K562 (cell line): ENCODE data around the gene FAM43B. TPM values are rescaled to one million over a fixed set of nuclear protein-coding genes. Genes with fewer than 3 reads are reported as not detected.

ENCODE experiments used
- BMI1 ChIP-seq: fragments of 150-350 bp; IDR thresholded peaks from 2 replicates; pipeline ENCODE4 v1.6.1; 2014; ENCODE audit warnings: low read length
- CBFA2T3 ChIP-seq: fragments of 450-650 bp; IDR thresholded peaks from 2 replicates; pipeline ENCODE4 v1.6.1; 2017
- CEBPG ChIP-seq, 3 experiments: fragments of 200-800 bp in 1 of 3; sonication (Bioruptor generic) in 1 of 3; sonication (generic) in 1 of 3; formaldehyde crosslinking in 1 of 3; IDR thresholded peaks in 2 of 3; conservative IDR thresholded peaks in 1 of 3; 2 replicates each; pipeline versions ENCODE4 v1.6.1 to v1.8.0; 2016 to 2022; ENCODE audit warnings: missing compliant biosample characterization in 2 of 3, missing genetic modification characterization in 2 of 3, mild to moderate bottlenecking in 1 of 3, missing genetic modification reagents in 1 of 3
- CREB3 ChIP-seq: fragments of 450-650 bp; conservative IDR thresholded peaks from 2 replicates; pipeline ENCODE4 v1.6.1; 2016; ENCODE audit warnings: missing genetic modification characterization, low read depth, mild to moderate bottlenecking, missing compliant biosample characterization, moderate library complexity
- E2F6 ChIP-seq, 2 experiments: IDR thresholded peaks; 2 replicates each; pipeline ENCODE4 v1.6.1; 2011; ENCODE audit warnings: borderline replicate concordance in 1 of 2, control low read depth in 1 of 2, low read depth in 1 of 2, low read length in 1 of 2, mild to moderate bottlenecking in 1 of 2, mixed read lengths in 1 of 2, moderate library complexity in 1 of 2; ENCODE audit not compliant: insufficient read depth in 1 of 2, insufficient read length in 1 of 2, poor library complexity in 1 of 2, severe bottlenecking in 1 of 2; ENCODE audit errors: extremely low read depth in 1 of 2
- FOXJ3 ChIP-seq: sonication (generic); formaldehyde crosslinking; IDR thresholded peaks from 2 replicates; pipeline ENCODE4 v1.4.0; 2020; ENCODE audit warnings: mild to moderate bottlenecking, missing genetic modification reagents
- FOXP1 ChIP-seq: sonication (generic); formaldehyde crosslinking; IDR thresholded peaks from 2 replicates; pipeline ENCODE4 v1.8.0; 2022; ENCODE audit warnings: mild to moderate bottlenecking, missing genetic modification reagents
- HMG20B ChIP-seq: fragments of 250-450 bp; sonication (Bioruptor Pico); IDR thresholded peaks from 2 replicates; pipeline ENCODE4 v1.5.0; 2021; ENCODE audit warnings: mild to moderate bottlenecking
- HMGN3 ChIP-seq: IDR thresholded peaks from 2 replicates; pipeline ENCODE4 v1.6.1; 2011; ENCODE audit warnings: borderline replicate concordance, low read depth, mild to moderate bottlenecking, mixed read lengths, low read length; ENCODE audit not compliant: insufficient read length; ENCODE audit errors: extremely low read depth
- ID3 ChIP-seq, 2 experiments: fragments of 250-450 bp in 1 of 2; fragments of 450-650 bp in 1 of 2; sonication (Bioruptor Pico) in 1 of 2; IDR thresholded peaks; 2 replicates each; pipeline versions ENCODE4 v1.6.1 to v1.8.0; 2016 to 2021; ENCODE audit warnings: mild to moderate bottlenecking in 2 of 2, moderate library complexity in 2 of 2, missing compliant biosample characterization in 1 of 2, missing genetic modification characterization in 1 of 2
- MBD2 ChIP-seq: sonication (generic); IDR thresholded peaks from 2 replicates; pipeline ENCODE4 v1.6.1; 2016; ENCODE audit warnings: low read depth, borderline replicate concordance
- NFATC3 ChIP-seq: fragments of 450-650 bp; IDR thresholded peaks from 2 replicates; pipeline ENCODE4 v1.6.1; 2017; ENCODE audit warnings: mild to moderate bottlenecking
- NR2C1 ChIP-seq, 2 experiments: fragments of 450-650 bp; IDR thresholded peaks; 2 replicates each; pipeline ENCODE4 v1.6.1; 2017; ENCODE audit warnings: mild to moderate bottlenecking in 2 of 2, antibody characterized with exemption in 1 of 2, inconsistent platforms in 1 of 2, missing compliant biosample characterization in 1 of 2, missing genetic modification characterization in 1 of 2
- PBX2 ChIP-seq, 2 experiments: IDR thresholded peaks in 1 of 2; conservative IDR thresholded peaks in 1 of 2; 2 replicates each; pipeline ENCODE4 v1.6.1; 2016; ENCODE audit warnings: low read depth in 2 of 2, mild to moderate bottlenecking in 1 of 2, missing compliant biosample characterization in 1 of 2, missing genetic modification characterization in 1 of 2, moderate library complexity in 1 of 2
- SRSF7 ChIP-seq: fragments of 200-400 bp; formaldehyde crosslinking; optimal IDR thresholded peaks from 2 replicates; pipeline ENCODE3; 2017; ENCODE audit warnings: mild to moderate bottlenecking, low read depth, low read length
- STAG1 ChIP-seq: sonication (generic); formaldehyde crosslinking; IDR thresholded peaks from 2 replicates; pipeline ENCODE4 v1.5.0; 2020; ENCODE audit warnings: missing genetic modification reagents, borderline replicate concordance
- U2AF2 ChIP-seq: fragments of 200-400 bp; formaldehyde crosslinking; optimal IDR thresholded peaks from 2 replicates; pipeline ENCODE3; 2017; ENCODE audit warnings: low read depth, mild to moderate bottlenecking, low read length
- ZNF282 ChIP-seq: sonication (generic); formaldehyde crosslinking; IDR thresholded peaks from 2 replicates; pipeline ENCODE4 v1.8.1; 2023; ENCODE audit warnings: missing genetic modification reagents
- polyA plus RNA-seq, 8 experiments: library from polyadenylated mRNA; depleted of rRNA in 4 of 8; stranded (reverse) in 5 of 8; unstranded in 3 of 8; fragments of >200 nt; fragmentation: Nextera tagmentation in 2 of 8; fragmentation: Illumina TruSeq in 1 of 8; extraction: Ambion mirVana in 2 of 8; extraction: Trizol in 1 of 8; gene quantifications; 2 replicates each; pipeline versions ENCODE4 v1.2.1 to v1.2.3, GENCODE V29; 2011 to 2014; ENCODE audit warnings: inconsistent platforms in 1 of 8, missing spikeins in 1 of 8
- total RNA-seq, 7 experiments: library from RNA; depleted of rRNA in 6 of 7; stranded (reverse); fragments of >200 nt in 6 of 7; fragmentation: Illumina TruSeq in 2 of 7; extraction: Trizol in 2 of 7; gene quantifications; 2 replicates each; pipeline versions ENCODE4 v1.2.1 to v1.2.3, GENCODE V29; 2011 to 2021; ENCODE audit warnings: low replicate concordance in 1 of 7

Gene FAM43B
- total and polyA plus RNA-seq, 9 of the 15 experiments (the other 6 are each of a cell fraction or from before 2014, with no cell fraction given), result not detected

- TF ChIP-seq CREB3 (tag), result peak; percentile 64; the same call in 1 of the 2 replicates
- peak; percentile 30; the same call in 1 of the 2 replicates for TF ChIP-seq CBFA2T3
- no peak for TF ChIP-seq SRSF7
- peak; percentile 91 for TF ChIP-seq NR2C1 (IDR thresholded peaks at IDR 0.05)
- TF ChIP-seq NR2C1 (tag; IDR thresholded peaks at IDR 0.05), result peak; percentile 94
- no peak for TF ChIP-seq BMI1
- TF ChIP-seq CEBPG (CRISPR knock-in tag; IDR thresholded peaks at IDR 0.05), result no peak
- no peak for TF ChIP-seq CEBPG (tag; conservative IDR thresholded peaks at IDR 0.05 in 1 of 2, IDR thresholded peaks at IDR 0.05 in 1 of 2)
- no peak for TF ChIP-seq ZNF282
- peak; percentile 60 for TF ChIP-seq HMGN3
- peak; percentile 33 to 34 for TF ChIP-seq E2F6 (IDR thresholded peaks at IDR 0.05; ENCODE audit: borderline replicate concordance in 1 of 2, extremely low read depth in 1 of 2, insufficient read depth in 1 of 2, insufficient read length in 1 of 2, low read depth in 1 of 2, low read length in 1 of 2, poor library complexity in 1 of 2, severe bottlenecking in 1 of 2)
- TF ChIP-seq FOXJ3 (CRISPR knock-in tag), result no peak
- TF ChIP-seq STAG1, result no peak
- no peak for TF ChIP-seq NFATC3
- TF ChIP-seq U2AF2, result no peak
- no peak for TF ChIP-seq HMG20B
- peak; percentile 87 for TF ChIP-seq MBD2
- TF ChIP-seq FOXP1, result no peak
- TF ChIP-seq ID3 (CRISPR knock-in tag; IDR thresholded peaks at IDR 0.05), result no peak
- TF ChIP-seq ID3 (tag; IDR thresholded peaks at IDR 0.05), result no peak; the same call in 1 of the 2 replicates
- TF ChIP-seq PBX2 (CRISPR knock-in tag; IDR thresholded peaks at IDR 0.05; ENCODE audit: low read depth), result no peak
- TF ChIP-seq PBX2 (tag; conservative IDR thresholded peaks at IDR 0.05; ENCODE audit: low read depth), result no peak
These were observed 44.6 kb upstream of the FAM43B start, which contains the start of gene MUL1 (continued) for GRCh38 chr1:20507564-20508410.
